ENCODE measurements around the gene PLA2G1B. TPM values are rescaled to one million over a fixed set of nuclear protein-coding genes. Genes with fewer than 3 reads are reported as not detected.
A peak's percentile ranks its signal among the peaks of the same experiment; 100 is the strongest.
"Not testable (repeated sequence)": the region's sequence is repeated elsewhere in the genome, so short reads cannot be mapped to it uniquely, and the experiment has no call there.

The PLA2G1B gene
- total RNA-seq, 1 donor from 2014 or later = not detected

DNA sequence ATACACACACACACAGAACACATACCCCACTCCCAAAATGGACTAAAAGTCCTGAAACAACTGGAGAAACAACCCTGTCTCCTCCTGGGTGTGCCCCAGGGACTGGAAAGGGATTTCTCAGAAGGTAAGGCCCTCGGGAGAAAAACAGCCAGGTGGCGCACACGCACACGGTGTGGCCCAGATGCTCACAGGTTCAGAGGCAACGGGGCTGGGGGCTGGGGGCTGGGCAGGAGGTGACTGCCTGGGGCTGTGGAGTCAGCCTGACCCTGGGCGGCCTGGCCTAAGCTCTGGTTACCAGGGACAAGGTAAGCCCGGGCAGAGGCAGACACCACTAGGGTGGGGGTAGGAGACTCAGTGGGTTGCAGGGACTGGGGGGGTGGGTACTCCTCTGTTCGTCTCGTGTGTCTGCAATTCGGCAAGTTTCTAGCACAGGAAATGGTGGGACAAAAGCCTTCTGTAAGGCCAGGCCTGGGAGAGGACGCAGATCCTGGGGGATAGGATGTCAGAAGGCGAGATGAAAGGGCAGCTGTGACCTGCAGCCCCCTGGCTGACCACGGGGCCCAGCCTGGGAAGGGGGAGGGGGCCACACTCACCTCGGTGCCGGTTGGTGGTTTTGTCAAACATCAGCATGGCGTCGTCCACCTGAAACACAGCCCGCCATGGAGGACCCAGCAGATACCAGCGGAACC lies 31.0 kb upstream of the PLA2G1B start:
- no peak for DNase-seq

DNA sequence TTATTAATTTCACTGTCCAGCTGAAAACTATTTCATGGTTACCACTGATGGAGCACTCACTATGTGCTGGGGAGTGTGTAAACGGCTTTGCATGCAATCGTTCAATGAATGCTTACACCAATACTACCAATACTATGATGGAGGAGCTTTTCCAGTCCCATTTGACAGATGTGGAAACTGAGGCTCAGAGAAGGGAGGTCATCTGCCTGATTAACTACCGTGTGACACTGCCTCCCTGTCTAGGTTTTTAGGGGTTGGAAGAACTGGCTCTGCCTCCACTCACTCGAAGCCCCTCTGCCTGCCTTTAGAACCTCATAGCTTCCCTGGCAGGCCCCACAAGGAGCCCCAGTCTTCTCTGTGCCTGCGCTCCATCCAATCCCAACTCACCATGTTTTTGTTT lies 29.5 kb upstream of the PLA2G1B start:
- DNase-seq = no peak

DNA sequence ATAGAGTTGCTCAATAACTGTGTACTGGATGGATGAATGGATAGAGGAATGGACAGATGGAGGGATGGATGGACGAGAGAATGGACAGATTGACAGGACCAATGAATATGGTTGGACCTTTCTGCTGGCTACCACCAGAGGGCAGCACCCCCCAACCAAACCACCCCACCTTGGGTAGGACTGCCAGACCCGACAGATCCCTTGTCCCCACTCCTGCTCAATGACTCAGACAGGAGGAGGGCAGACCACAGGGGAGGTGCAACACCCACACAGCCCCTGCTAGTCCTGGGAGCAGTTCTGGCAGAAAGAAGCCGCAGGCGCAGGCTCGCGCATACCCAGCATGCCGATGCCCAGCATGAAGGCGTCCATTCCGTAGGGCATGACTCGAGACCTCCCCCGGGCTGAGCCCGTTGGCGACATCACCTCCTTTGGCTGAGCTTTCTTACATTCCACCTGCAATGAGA lies 29.0 kb upstream of the PLA2G1B start:
- DNase-seq = peak; percentile 17

DNA sequence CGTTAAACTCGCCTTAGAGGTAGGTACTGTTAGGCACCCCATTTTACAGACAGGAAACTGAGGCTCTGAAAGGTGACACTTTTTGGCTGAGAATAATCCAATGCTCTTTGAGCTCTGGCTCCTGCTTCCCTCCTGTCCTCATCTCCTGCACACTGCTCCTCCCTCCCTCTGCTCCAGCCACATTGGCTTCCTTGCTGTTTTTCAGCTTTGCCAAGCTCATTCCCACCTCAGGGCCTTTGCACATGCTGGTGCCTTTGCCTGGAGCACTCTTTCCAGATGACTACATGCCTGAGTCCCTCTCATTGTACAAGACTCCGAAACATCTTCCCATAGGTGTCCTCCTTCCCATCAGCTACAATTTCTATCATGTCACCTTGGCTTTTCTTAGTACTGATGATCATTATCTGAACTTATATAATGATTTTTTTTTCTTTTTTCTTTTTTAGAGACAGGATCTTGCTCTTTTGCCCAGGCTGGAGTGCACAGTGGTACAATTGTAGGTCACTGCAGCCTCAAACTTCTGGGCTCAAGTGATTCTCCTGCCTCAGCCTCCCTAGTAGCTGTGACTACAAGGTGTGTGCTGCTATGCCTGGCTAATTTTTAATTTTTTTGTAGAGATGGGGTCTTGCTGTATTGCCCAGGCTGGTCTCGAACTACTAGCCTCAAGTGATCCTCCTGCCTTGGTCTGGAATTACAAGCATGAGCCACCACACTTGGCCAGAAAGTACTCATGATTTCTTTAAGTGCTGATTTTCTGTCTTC lies 26.2 kb upstream of the PLA2G1B start:
- no peak for DNase-seq

DNA sequence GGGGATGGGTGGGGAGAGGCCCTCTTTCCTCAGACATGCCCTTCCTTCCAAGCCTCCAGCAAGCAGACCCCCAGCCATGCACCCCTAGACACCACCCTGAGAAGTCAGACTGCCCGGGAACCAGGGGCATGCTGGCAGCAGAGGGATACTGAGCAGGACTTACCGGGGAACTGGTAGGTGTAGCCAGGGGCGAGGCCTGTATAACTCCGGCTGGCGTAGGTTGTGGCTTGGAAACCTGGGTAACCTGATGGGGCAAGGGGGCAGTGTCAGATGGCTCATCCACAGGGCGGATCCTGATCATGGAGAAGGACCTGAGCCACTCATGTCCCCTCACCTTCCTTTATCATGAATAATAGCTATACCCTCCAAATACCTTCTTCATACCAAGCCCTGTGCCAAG lies 25.6 kb upstream of the PLA2G1B start:
- no peak for DNase-seq

DNA sequence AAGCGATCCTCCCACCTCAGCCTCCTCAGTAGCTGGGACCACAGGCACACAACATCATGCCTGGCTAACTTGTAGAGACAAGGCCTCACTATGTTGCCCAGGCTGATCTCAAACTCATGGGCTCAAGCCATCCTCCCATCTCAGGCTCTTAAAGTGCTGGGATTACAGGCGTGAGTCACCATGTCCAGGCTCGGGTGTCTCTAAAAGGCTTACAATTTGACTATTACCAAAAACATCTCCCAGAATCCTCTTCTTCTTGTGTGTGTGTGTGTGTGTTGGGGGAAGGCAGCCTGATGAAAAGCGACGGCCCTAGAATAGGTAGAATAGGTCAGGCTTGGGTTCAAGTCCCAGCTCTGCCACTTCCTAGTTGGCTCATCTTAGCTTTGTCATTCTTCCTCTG lies 24.5 kb upstream of the PLA2G1B start:
- DNase-seq = no peak

DNA sequence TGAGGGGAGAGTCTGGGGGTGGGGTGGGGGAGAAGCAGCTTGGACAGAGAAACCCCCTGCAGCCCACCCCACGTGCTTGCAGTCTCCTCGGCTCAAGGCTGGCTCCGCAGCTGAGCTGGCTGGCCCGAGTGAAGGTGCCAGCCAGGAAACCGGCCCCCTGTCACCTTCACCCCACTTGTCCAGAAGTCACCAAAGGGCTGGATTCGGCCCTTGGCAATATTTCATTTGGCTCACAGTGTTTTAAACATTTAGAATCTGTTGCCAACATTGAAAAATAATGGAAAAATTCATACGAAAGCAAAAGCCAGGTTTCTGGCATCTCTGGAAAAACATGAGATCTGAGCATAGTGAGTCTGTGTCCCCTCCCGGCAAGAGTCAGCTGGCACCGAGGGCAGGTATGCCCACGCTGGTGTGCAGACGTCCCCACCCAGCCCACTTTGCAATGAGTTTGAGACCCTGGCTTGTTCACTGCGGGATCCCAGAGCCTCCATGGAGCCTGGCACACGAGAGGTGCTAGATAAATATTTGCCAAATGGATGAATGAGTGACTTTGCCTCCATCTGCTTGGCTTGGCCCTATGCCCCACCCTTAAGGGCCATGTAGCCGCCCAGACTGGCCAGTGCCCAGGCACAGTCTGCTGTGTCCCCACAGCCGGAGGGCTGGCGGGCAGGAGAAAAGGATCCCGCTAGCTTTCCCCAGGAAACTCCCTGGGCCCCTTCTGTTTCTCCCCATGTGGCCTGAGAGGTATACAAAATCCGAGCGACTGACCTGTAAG lies 23.2 kb upstream of the PLA2G1B start:
- no peak for DNase-seq

DNA sequence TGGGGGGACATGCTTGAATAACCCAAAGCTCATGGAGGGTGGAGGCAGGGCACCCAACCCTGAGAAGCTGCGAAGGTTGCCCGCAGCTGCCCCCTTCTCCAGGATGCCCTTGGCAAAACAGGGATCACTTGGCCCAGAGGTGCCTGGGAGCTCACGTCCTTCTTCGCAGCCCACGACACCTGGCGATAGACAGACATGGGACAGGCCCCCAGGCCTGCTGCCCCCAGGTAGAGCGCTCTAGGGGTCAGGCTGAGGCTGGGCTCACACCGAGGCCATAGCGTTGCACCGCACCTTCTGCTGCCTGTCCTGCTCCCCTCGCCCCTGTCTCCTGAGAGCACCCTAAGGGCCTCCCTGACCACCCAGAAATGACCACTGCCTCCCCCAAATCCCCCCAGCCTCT lies 20.2 kb upstream of the PLA2G1B start:
- no peak for DNase-seq

DNA sequence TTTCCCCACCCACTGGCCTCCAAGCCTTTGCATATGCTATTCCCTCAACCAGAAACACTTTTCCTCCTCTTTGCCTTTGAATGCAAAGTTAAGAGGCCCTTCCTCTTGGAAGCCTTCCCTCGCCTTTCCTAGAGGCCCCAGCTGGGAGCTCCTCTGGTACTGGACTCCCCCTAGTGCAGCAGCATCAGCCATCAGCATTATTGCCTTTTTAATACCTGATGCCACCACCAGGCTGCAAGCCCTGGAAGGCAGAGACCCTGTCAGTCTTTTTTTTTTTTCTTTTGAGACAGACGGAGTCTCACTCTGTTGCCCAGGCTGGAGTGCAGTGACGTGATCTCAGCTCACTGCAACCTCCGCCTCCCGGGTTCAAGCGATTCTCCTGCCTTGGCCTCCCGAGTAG lies 19.1 kb upstream of the PLA2G1B start:
- DNase-seq = no peak

DNA sequence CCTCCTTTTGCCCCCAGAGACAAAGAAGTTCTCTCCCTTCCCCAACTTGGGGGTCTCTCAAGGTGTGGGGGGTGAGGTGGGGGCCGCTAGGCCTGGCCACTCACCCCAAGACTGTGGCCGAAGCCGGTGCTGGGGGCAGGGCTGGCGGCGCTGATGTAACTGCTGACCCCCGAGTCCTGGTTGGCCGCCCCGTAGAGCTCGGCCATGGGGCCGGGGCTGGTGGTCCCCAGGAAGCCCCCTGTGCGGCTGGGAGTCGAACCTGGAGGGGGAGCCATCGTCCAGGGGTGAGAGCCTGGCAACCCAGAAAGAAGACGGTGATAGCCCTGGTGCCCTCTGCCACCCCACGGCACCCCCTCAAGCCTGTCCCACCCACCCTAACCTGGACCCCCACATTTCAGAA lies 18.5 kb upstream of the PLA2G1B start:
- DNase-seq = no peak

DNA sequence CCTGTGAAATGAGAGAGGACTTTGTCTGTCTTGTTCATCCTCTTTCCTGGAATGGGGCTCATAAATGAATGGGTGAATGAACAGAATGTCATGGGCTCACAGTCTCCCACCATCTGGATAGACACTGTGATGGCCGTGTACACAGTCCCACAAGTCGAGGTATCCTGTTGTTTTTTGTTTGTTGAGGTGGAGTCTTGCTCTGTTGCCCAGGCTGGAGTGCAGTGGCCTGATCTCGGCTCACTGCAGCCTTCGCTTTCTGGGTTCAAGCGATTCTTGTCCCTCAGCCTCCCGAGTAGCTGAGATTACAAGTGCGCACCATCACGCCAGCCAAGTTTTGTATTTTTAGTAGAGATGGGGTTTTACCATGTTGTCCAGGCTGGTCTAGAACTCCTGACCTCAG lies 16.1 kb upstream of the PLA2G1B start:
- no peak for DNase-seq

DNA sequence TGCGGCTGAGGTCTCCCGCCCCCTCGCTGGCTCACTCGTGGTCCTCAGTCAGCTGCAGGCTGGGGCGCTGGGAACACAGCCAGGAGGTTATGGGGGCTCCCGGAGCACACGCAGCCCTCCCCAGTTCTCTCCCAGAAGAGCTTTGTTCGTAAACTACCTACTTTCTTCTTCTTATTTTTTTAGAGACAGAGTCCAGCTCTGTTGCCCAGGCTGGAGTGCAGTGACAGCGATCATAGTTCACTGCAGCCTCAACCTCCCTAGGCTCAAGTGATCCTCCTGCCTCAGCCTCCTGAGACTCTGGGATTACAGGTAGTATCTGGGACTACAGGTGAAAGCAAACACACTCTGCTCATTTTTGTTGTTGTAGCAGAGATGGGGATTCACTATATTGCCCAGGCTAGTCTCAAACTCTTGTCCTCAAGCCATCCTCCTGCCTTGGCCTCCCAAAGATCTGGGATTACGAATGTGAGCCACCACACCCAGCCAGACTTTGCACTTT lies 15.5 kb upstream of the PLA2G1B start:
- DNase-seq = no peak

DNA sequence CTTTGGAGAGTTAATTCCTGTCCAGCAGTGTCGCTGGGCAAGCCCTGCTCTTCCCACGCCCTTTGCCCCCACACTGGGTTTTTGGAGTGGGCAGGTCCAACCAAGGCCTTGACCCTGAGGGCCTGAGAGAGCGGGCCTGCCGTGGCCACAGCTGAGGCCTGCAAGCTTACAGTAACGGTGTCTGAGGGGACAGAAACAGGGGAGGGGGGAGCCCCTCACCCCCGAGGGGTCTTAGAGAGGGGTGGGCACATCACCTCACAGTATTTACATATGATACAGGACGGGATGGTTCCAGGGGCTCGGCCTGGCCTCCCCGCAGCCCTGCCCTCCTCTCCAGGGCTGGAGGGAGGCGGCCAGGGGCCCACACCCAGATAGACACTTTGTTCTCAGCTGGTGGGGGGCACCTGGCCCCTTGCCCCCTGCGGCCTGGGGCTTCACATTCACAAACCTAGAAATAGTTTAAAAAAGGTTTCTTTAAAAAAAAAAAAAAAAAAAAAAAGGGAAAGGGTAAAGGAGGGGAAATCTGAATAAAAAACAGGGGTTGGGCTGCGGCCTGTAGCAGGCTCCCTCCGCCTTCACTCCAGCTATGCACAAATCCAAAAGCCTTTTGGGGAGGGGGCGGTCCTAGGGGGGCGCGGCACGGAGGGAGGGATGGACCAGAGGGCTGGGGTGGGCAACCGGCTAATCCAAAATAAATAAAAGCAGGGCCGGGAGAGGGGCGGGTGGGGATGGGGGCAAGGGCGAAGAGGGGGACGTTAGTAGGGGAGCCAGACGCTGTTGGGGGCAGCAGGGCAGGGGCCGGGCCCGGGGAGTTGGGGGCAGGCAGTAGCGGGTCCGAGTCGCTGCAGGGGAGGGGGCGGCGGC lies 14.8 kb upstream of the PLA2G1B start:
- DNase-seq = no peak

DNA sequence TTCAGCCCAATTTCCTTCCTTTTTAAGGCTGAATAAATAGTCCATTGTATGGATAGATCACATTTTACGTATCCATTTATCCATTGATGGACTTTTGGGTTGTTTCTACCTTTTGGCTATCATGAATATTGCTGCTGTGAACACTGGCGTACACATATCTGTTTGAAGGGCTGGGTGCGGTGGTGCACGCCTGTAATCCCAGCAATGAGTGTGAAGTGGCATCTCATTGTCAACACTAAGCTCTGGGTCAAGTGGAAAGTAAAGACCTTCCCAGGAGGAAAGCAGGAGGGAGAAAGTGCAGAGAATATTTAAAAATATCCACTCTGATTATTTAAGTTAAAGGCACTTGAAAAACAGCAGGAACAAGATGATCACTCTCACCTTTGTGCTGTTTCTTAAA lies 11.7 kb upstream of the PLA2G1B start:
- DNase-seq = no peak

DNA sequence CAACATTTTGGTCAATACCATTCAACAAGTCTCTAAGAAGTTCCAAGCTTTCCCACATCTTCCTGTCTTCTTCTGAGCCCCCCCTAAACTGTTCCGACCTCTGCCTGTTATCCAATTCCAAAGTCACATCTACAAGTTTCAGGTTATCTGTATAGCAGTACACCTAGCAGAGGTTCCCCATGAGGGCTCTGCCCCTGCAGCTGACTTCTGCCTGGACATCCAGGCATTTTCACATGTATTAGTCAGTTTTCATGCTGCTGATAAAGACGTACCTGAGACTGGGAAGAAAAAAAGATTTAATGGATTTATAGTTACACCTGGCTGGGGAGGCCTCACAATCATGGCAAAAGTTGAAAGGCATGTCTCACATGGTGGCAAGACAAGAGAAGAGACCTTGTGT lies 10.2 kb upstream of the PLA2G1B start:
- DNase-seq = no peak

DNA sequence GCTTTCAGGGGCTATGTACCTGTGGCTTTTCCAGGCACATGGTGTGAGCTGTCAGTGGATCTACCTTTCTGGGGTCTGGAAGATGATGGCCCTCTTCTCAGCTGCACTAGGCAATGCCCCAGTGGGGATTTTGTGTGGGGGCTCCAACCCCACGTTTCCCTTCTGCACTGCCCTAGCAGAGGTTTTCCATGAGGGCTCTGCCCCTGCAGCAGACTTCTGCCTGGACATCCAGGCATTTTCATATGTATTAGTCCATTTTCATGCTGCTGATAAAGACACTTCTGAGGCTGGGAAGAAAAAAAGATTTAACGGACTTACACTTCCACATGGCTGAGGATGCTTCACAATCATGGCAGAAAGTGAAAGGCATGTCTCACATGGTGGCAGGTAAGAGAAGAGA lies 8.8 kb upstream of the PLA2G1B start:
- DNase-seq = not testable (repeated sequence)

DNA sequence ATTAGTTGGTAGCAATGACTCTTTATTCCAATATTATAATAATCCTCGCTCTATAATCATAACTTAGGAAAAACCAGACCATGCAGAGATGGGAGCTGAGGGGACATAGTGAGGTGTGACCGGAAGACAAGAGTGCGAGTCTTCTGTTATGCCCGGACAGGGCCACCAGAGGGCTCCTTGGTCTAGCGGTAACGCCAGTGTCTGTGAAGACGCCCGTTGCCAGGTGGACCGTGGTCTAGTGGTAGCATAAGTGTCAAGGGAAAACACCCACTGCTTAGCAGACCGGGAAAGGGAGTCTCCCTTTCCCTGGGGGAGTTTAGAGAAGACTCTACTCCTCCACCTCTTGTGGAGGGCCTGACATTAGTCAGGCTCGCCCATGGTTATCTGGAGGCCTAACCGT lies 7.9 kb upstream of the PLA2G1B start:
- not testable (repeated sequence) for DNase-seq

DNA sequence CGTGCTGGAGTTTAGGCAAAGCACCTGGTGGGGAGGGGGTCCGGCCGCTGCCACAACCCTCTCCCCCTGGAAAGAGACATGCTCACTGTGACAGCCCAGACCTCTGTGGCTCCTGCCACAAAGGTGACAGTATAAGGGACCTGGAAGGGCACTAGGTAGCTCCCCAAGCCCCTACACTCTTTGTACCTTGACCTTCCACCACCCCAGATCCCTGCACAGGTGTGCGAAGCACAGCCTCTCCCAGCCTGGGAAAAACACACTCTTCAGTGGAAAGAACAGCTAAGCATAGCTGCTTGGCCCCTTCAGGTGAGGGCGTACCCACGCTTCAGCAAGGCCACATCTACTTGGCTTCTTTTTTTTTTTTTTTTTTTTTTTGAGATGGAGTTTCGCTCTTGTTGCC lies 4.9 kb upstream of the PLA2G1B start:
- no peak for DNase-seq

DNA sequence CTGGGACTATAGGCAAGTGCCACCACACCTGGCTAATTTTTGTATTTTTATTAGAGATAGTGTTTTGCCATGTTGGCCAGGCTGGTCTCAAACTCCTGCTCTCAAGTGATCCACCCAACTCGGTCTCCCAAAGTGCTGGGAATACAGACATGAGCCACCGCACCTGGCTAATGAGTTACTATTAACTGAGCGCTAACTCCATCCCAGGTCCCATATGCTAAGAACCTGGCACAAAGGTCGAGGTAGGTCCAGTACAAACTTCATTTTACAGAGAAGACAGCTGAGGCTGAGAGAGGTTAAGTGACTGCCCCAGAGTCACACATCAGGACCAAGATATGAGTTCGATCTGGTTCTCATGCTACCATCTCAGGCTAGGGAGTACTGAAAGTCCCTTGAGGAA lies 4.5 kb upstream of the PLA2G1B start:
- DNase-seq = no peak

DNA sequence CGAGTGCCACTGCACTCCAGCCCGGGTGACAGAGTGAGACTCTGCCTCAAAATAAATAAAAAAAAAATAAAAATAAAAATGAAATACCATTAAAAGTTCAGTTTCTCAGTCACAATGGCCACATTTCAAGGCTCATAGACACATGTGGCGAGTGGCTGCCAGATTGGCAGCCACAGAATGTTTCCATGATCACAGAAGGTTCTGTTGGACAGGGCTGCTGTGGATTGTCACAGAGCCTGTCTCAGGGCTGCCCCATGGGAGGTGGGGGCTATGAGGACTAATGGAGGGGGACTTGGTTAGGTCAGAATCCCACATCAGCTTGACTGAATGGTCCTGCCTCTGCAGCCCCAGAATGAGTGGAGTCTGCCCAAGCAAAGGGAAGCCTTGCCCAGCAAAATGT lies 3.8 kb upstream of the PLA2G1B start:
- DNase-seq = no peak

DNA sequence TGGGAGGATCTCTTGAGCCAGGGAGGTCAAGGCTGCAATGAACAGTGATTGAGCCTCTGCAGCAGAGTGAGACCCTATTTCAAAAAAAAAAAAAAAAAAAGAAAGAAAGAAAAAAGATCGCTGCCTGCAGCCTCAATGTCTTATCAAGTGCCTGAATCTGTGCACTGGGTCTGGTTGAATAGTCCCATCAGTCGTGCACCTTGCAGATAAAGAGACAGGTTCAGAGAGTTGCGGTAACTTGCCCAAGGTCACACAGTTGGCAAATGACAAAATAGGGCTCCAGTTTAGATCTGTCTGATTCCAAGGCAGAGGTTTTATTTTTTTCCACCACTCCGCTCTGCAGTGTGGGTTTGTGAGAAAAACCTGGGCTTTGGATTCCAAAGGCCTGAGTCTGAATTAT lies 649 bp upstream of the PLA2G1B start:
- DNase-seq = no peak

DNA sequence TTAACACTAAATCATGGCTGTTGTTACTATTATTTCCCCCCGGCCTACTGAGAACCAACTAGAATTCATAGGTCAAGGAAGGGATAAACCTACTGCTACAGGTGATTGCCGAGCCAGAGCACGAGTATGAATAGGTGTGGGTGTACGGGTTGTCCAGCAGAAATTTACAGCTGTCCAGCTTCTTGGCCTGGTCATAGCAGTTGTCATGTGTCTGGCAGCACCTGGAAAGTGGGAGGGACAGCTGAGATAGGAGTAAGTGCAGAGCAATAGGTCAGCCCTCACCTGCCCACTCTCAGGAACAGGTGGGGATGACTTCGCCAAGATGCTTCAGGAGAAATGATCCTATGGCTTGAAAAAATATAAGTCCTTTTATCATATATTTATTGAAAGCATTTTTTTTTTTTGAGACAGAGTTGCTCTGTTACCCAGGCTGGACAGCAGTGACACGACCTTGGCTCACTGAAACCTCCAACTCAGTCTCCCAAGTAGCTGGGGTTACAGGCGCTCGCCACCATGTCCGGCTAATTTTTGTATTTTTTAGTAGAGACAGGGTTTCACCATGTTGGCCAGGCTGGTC lies 2.6 kb downstream of the PLA2G1B start:
- DNase-seq = no peak
